ENCODE results near the gene DPEP1.
A peak's percentile ranks its signal among the peaks of the same experiment; 100 is the strongest.
"Not testable (repeated sequence)": the region's sequence is repeated elsewhere in the genome, so short reads cannot be mapped to it uniquely, and the experiment has no call there.

Gene DPEP1

GRCh38 chr16:89658221-89658879 lies 44.9 kb downstream of the DPEP1 start:
- FAIRE-seq (no peak), DNase-seq (ENCODE audit: insufficient read length, low spot score) (no peak)
- no peak for TF ChIP-seq CTCF (IDR thresholded peaks at IDR 0.05; ENCODE audit: insufficient read depth, missing control alignments)

- TF ChIP-seq CTCF (IDR thresholded peaks at IDR 0.05; ENCODE audit: insufficient read depth, missing control alignments) = no peak
- no peak for FAIRE-seq
- no peak for DNase-seq (ENCODE audit: insufficient read length, low spot score)
These were observed 46.7 kb downstream of the DPEP1 start for GRCh38 chr16:89660146-89660545.

- TF ChIP-seq CTCF (IDR thresholded peaks at IDR 0.05; ENCODE audit: insufficient read depth, missing control alignments) = no peak
- DNase-seq (ENCODE audit: insufficient read length, low spot score) (no peak), FAIRE-seq (no peak)
These were observed 47.8 kb downstream of the DPEP1 start for GRCh38 chr16:89661215-89661614.

- not testable (repeated sequence) for FAIRE-seq; DNase-seq (ENCODE audit: insufficient read length, low spot score)
These were observed 50.8 kb downstream of the DPEP1 start for GRCh38 chr16:89664238-89664637.

GRCh38 chr16:89667000-89667399 lies 53.6 kb downstream of the DPEP1 start:
- DNase-seq (ENCODE audit: insufficient read length, low spot score); FAIRE-seq: not testable (repeated sequence)
- peak; percentile 16 for TF ChIP-seq CTCF (IDR thresholded peaks at IDR 0.05; ENCODE audit: insufficient read depth, missing control alignments)

- FAIRE-seq (no peak), DNase-seq (ENCODE audit: insufficient read length, low spot score) (no peak)
- TF ChIP-seq CTCF (IDR thresholded peaks at IDR 0.05; ENCODE audit: insufficient read depth, missing control alignments) = no peak
These were observed 54.2 kb downstream of the DPEP1 start for GRCh38 chr16:89667633-89668032.

GRCh38 chr16:89668790-89669158 lies 55.3 kb downstream of the DPEP1 start:
- DNase-seq (ENCODE audit: insufficient read length, low spot score) = no peak
- TF ChIP-seq CTCF (IDR thresholded peaks at IDR 0.05; ENCODE audit: insufficient read depth, missing control alignments) = no peak
- no peak for FAIRE-seq

GRCh38 chr16:89669755-89670154 lies 56.3 kb downstream of the DPEP1 start:
- DNase-seq (ENCODE audit: insufficient read length, low spot score) = no peak
- no peak for FAIRE-seq
- no peak for TF ChIP-seq CTCF (IDR thresholded peaks at IDR 0.05; ENCODE audit: insufficient read depth, missing control alignments)
